Amygdala (tissue), 56 donors: ENCODE results near the gene MYBL2.

ENCODE experiments used
- DNase-seq, 56 donors: peaks; one replicate each; lab custom pipeline; 2025; lab: John Stamatoyannopoulos, UW

MYBL2 gene

DNA sequence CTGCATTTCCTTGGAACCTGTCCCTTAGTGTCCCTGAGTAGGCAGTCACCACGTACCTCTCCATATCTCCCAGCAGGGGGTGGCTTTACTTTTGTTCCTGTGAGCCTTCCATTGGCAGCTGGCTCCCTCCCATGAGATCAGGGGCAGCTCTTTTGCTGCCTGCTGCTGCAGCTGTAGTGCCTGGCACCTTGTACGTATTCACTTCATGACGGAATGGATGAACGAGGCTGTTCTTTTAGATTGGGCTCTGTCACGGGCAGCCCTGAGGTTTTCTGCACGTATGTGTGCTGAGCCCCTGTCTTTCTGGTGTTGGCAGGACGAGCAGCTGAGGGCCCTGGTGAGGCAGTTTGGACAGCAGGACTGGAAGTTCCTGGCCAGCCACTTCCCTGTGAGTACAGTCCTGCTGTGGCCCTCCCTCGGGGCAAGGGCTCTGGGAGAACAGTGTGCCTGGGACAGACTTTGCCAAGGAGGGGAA, 14.6 kb downstream of the MYBL2 start:
- DNase-seq, result peak in 2 of 56 donors; percentile 2 to 9

DNA sequence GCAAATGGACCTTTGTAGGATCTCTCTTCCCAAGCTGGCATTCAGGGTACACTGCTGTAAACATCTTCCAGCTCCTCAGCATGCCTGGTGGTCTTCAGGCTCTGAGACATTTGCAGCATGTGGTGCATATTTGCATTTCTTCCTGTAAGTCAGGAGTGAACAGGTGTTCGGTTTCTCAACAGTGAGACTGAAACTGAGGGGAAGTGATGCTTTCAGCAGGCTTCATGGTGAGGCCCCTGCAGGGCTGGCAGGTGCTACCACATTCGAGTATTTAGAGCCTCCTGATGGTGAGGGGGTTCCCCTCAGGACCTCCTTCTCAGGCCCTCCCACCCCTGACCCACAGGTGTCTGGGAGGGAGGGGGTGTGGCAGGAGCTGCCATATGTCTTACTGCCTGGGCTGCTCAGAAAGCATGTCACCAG, 15.1 kb downstream of the MYBL2 start:
- DNase-seq, result no peak

DNA sequence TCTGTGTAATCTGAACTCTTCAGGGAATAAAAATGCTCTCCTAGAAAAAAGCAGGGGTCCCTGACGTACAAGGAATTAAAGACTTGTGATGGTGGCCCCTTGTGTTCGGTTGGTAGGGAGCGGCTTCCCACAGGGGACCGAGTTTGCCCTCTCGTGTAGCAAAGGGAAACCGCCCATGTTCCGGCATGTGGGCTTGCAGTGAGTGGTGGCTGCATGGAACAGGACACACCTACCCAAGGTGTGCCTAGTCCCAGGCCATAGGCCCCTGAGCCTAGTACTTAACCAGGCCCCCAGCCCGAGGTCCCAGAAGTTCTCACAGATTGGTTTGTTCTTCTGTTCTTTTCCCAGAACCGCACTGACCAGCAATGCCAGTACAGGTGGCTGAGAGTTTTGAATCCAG, 15.5 kb downstream of the MYBL2 start:
- DNase-seq, result no peak

DNA sequence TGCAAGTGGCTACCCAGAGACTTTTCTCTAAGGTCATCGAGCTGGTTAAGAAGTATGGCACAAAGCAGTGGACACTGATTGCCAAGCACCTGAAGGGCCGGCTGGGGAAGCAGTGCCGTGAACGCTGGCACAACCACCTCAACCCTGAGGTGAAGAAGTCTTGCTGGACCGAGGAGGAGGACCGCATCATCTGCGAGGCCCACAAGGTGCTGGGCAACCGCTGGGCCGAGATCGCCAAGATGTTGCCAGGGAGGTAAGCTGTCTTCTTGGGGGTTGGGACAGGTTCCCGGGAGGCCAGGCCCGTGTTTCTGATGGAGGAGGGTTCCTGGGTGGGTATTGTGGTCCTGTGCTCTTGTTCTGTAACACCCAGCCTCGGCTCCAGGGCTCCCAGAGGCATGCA, 19.9 kb downstream of the MYBL2 start:
- DNase-seq, result no peak

DNA sequence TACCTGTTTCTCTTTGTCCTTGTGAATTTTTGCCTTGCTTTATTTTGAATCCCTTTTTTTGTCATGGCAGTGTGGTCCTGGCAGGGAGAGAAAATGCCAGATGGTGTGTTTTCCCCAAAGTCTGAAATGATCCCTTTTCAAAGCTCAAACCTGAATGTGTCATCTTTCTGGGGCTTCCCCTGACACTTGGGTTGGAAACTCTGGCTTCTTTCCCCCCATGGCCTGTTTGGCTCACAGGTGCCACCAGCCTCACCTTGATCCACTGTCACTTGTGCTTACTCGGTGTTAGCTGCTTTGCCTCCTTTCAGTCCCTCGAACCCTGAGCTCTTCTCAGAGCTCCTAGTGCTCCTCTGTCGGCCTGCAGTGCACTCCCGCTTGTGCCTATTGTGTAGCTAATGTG, 22.3 kb downstream of the MYBL2 start:
- DNase-seq, result no peak

DNA sequence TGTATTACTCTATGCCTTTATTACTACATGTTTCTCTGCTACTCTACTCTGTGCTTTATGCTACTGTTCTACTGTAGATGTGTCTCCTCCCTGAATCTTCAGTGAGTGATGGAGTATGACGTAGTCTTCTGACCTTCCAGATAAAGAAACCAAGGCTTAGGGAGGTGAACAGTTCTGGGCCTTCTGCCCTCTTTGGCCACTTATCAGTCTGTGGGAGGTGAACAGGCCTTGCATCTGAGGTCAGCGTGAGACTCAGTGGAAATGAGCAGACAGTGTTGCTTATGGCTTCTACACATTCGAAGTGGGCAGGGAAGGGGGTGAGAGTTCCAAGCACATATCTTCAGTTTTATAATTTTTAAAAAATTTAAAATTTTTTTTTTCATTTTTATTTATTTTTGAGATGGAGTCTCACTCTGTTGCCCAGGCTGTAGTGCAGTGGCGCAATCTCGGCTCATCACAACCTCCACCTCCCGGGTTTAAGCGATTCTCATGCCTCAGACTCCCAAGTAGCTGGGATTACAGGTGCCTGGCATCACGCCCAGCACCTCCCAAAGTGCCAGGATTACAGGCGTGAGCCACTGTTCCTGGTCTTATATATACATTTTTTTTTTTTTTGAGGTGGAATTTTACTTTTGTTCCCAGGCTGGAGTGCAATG, 24.2 kb downstream of the MYBL2 start:
- no peak for DNase-seq

DNA sequence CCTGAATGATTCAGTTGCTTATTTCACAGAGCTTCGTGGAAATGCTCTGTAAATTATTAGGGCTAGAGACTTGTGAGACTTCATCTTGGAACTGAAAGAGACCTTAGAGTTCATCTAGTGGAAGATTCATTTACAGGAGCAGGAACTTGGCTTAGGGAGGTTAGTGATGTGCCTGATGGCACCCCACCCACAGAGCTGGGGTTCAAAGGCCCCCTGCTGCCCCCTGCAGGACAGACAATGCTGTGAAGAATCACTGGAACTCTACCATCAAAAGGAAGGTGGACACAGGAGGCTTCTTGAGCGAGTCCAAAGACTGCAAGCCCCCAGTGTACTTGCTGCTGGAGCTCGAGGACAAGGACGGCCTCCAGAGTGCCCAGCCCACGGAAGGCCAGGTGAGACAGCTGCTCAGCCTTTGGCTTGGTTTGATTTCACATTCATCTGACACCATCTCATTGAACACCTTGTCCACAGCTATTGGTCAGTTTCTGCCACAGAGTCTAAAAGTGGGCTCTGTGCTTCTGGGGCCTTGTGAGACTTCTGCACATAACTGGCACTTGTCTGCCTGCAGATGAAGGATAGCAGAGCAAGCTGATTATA, 25.1 kb downstream of the MYBL2 start:
- peak in 16 of 56 donors; percentile 0 to 46 (median 6) for DNase-seq

DNA sequence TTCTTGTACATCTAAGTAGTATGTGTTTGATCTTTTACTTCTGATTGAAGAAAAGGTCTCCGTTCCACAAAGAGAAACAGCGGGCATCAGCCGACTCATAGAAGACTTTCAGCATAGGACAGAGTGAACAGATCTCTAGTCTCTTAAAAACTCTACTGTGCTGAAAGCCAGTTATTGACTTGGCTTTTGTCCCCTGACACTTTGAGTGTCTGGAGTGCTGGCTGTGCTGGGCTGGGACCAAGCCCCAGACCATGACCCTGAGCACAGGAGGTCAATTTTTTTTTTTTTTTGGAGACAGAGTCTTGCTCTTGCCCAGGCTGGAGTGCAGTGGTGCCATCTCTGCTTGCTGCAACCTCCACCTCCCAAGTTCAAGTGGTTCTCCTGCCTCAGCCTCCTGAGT, 27.8 kb downstream of the MYBL2 start:
- no peak for DNase-seq

DNA sequence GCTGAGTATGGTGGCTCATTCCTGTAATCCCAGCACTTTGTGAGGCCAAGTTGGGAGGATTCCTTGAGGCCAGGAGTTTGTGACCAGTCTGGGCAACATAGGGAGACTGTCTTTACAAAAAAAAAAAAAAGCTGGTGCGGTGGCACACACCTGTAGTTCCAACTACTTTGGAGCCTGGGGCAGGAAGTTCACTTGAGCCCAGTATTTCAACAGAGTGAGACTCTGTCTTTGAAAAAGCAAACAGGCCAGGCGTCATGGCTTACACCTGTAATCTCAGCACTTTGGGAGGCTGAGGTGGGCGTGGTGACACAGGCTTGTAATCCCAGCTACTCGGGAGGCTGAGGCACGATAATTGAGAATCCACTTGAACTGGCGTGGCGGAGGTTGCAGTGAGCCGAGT, 28.7 kb downstream of the MYBL2 start:
- no peak for DNase-seq

DNA sequence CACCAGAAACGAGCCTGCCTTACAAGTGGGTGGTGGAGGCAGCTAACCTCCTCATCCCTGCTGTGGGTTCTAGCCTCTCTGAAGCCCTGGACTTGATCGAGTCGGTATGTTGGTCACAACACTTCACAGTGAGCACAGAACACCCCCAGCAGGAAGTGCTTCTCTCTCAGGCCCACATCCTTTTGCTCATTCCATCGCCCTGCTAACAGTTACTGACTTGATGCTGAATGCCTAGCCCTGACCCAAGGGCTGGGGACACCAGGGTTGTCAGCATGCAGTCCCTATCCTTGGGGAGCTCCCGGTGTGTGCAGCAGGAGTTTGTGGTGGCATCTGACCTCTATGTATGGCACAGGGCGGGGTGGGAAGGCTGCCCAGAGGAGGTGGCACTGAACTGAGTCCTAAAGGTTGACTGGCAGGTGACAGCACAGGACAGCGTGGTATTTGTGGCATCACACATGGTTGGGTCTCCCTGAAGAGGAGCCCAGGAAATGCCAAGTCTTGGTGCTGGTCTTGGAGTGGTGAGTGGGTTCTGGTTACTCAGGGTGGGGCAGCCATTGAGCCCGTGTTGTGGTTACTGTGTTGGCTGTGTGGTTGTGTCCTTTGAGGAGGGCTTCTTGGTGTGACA, 33.1 kb downstream of the MYBL2 start:
- no peak for DNase-seq

DNA sequence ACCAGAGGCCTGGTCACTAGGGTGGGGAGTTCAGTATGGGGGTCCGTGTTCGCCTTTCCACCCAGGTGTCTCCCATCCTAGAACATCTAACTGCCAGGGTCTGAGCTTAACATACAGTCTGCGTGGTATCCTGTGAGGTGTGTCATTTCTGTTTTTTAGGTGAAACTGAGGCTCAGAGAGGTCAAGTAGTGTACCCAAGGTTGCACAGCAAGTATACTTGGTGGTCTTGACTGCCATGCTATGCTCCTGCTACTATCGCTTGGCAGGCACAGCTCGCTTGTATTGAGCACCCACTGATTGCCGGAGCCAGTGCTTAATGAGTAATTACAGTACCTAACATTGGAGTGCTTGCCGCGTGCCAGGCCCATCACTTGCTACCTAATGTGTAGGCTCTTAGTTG, 33.7 kb downstream of the MYBL2 start:
- DNase-seq, result no peak

DNA sequence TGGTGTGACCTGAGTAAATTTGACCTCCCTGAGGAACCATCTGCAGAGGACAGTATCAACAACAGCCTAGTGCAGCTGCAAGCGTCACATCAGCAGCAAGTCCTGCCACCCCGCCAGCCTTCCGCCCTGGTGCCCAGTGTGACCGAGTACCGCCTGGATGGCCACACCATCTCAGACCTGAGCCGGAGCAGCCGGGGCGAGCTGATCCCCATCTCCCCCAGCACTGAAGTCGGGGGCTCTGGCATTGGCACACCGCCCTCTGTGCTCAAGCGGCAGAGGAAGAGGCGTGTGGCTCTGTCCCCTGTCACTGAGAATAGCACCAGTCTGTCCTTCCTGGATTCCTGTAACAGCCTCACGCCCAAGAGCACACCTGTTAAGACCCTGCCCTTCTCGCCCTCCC, 35.6 kb downstream of the MYBL2 start:
- DNase-seq, result no peak

DNA sequence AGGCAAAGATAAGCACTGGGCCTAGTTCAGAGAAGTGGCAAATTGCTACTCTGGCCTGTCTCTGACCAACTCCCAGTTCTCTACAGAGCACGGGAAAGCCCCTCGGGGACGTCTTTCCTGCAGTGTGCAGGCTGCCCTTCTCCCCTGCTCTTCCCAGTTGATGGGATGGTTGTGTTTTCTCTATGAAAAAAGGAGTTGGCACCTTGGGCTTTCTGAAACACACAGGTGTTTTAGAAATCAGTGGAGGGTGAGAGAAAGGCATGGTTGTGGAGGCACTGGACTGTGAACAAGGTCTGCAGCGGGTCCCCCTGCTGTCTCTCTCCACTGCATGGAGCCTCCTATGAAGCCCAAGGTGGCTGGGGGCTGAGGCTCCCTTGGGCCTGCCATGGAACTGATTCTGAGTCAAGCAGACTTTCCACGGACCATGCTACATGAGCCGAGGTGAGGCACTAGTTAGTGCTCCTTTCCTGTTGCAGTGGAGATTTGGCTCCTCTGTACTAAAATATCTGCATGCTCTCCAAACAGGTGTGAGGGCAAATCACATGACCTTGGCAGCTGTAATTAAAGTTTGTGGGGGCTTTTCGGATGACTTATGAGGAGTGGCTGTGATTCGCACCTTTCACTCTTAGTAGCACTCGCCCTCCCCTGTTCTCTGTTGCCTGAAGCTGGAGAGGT, 43.6 kb downstream of the MYBL2 start:
- no peak for DNase-seq

DNA sequence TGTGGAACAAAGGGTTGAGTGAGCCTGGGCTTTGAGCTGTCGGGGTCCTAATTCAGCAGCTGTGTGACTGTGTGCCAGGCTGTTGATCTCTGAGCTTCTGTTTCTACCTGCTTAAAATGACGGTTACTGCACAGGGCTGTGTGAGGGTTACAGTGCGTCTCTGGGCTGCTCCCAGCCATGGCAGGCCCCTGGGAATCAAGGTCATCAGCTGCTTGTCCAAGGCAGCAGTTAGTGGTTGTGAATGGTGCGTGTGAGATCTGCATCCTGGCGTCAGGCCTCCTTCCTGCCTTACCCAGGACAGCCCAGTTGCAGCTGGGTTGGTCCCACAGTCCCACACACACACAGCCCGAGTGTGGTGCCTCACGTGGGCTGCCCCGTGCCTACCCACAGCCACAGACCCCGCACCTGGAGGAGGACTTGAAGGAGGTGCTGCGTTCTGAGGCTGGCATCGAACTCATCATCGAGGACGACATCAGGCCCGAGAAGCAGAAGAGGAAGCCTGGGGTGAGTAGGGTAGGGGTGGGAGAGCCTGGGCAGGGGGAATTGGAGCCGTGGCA, 44.3 kb downstream of the MYBL2 start:
- DNase-seq, result no peak

DNA sequence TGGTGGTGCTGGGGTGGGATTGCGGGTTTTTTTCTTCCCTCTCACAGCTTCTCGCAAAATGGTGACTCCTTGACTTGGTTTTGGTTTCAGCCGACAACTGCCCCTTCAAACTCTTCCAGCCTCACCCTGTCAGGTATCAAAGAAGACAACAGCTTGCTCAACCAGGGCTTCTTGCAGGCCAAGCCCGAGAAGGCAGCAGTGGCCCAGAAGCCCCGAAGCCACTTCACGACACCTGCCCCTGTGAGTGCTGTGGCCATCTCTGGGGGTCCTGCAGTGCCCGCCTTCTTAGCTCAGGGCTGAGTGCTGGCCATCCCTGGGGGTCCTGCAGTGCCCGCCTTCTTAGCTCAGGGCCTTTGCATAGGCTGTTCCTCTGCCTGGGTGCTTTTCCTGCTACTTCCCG, 48.1 kb downstream of the MYBL2 start:
- DNase-seq, result no peak

DNA sequence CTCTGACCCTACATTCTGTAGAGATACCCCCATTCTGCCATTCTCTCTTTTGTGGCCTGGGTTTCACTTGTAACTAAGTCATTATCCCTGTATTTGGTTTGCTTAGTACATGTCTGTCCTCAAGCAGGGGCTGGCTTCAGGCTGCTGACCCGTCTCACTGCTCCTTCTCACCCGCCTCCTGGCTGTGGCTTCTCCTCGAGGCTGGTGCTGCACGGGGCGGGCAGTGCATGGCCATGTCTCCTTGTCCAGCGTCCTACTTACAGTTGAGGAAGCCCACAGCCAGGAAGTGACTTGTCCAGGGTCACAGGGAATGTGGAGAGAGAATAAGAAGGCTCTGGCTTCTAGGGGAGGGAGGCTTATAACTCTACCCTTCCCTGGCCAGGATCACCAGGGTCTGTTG, 48.6 kb downstream of the MYBL2 start:
- no peak for DNase-seq

DNA sequence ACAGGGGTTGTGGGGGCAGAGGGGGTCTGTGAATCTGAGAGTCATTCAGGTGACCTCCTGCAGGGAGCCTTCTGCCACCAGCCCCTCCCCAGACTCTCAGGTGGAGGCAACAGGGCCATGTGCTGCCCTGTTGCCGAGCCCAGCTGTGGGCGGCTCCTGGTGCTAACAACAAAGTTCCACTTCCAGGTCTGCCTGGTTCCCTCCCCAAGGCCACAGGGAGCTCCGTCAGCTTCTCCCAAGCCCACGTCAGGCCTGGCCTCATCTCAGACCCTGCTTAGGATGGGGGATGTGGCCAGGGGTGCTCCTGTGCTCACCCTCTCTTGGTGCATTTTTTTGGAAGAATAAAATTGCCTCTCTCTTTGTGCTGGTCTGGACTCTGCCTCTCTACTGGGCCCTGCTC, 49.2 kb downstream of the MYBL2 start:
- DNase-seq, result no peak

DNA sequence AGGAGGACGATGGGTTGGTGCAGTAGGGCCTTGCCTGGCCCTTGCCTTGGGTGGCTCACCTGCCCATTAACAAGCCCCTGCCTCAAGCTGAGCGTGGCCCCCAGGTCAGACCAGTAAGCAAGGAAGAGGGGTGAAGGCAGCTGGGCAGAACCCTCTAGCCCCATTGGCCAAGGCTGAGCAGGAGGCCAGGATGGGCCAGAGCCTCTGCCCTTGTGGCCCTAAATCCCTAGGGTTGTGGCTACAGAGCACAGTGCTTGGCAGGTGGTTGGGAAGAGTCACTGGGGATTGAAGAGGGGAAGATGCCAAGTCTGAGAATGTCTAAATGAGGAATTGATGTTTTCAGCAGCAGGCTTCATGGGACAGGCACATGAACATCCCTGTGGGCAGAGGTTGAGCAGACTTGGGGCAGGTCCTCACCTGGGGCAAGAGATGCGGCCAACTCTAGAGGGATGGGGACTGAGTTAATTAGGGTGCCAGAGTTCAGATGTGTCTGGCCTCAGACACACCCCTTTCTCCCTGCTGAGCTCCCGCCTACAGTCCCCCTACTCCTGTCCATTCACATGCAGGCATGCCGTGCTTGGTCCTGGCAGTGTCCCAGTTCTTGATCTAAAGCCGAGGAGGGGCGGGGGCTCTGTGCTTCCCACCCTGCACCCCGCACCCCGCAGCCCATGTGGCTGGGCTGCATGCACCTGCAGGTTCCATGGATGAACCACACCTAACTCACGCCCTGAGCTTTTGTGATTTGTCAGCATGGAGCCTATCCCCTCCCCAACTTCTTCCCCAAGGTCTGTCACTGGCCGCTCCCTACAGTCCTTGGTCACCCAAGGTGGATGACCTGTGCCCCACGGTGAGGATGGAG, 50.1 kb downstream of the MYBL2 start:
- no peak for DNase-seq

DNA sequence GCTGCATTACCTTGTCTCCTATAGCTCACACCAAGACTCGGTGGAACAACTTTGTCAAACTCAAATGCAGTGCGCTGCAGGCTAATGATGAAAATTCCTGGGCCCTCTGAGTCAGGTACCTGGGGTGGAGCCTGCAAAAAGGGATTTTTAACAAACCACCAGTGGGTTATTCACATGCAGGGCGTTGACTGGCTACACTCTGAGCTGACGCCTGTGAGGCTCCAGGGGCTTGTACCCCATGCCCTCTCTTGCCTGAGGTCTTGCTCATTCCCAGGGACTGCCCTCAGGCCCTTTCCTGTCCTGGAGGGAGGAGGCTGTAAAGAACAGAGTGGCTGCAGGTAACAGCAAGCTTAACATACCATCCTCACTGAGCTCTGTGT, 50.7 kb downstream of the MYBL2 start:
- no peak for DNase-seq

DNA sequence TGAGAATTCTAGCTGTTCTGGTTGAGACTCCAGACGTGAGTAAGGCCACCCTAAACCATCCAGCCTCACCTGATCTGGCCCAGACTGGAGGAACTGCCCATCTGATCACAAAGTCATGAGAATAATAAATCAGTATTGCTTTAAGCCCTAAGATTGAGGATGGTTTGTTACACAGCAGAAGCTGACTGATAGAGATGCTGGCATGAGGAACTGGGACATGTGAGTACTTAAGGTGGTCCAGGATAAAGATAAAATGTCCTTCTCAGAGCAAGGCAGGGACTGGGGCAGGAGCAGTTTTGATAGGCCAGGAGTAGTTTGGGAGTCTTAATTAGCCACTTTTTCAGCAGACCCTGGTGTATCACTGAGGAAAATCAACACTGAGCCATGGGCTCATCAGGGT, 53.1 kb downstream of the MYBL2 start:
- no peak for DNase-seq

DNA sequence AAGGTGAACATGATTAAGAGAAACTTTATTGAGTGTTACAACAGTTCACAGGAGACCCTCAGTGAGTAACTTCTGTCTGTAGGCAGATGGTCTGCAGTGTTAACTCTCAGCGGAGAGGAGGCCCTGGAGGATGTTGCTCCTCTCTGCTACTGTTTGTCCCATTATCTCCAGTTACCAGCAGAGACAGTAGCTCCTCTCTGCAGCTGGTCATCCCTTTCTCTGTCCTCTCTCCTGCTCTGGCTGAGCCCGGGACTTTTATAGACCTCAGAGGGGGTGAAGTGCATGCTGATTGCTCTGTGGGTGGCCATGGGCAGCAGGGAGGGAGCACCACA, 54.1 kb downstream of the MYBL2 start:
- no peak for DNase-seq
